ENCODE data around the gene LMBR1. TPM values are rescaled to one million over a fixed set of nuclear protein-coding genes. Genes with fewer than 3 reads are reported as not detected.

LMBR1 gene
- total RNA-seq, 2 experiments from 2014 or later = 114 to 136 TPM

DNA sequence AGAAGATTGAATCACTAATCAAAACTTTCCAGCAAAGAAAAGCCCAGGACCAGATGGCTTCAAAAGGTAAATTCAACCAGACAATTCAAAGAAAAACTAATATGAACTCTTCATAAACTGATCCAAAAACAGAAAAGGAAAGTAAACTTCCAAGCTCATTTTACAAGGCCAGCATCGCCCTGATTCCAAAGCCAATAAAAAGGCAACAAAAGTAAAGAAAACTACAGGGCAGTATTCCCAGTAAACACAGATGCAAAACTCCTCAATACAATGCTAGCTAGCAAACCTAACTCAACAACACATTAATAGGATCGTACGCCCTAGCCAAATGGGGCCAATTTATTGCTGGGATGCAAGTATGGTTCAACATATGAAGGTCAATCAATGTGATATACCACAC is 199.4 kb downstream of the LMBR1 start:
- ChIA-PET CTCF (ENCODE audit: unreplicated experiment) (no interaction called here), POLR2A (no interaction called here)
- no TSS peak for BruUV-seq (replicated peaks)

DNA sequence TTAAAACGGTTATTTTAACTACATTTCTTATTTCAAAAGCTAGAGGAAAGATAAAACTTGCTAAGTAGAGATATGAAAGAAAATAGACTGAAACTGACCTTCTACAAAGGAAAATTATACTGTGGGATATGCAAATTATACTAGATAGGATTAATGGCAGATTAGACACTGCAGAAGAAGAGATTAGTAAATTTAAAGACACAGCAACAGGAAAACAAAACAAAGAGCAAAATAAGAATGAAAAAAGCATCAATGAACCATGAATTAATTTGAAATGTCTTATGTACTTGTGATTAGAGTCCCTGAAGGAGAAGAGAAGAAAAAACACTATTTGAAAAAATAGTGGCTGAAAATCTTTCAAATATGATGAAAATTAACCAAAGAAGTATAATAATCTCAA is 200.1 kb downstream of the LMBR1 start:
- BruUV-seq (replicated peaks) = no TSS peak
- Histone ChIP-seq H2AFZ (ENCODE audit: low read length) (no peak overlapping the region), H3K9me3 (ENCODE audit: low read length) (0 out of 2 replicates have a peak, but pooled peaks cover 10% of the 10 kb centered on the region), H3K27ac (ENCODE audit: low read depth, low read length, poor library complexity, severe bottlenecking) (no peak overlapping the region), H3K4me1 (ENCODE audit: insufficient read depth, low read length, poor library complexity, severe bottlenecking) (no peaks in the 10 kb centered on the region), H3K79me2 (ENCODE audit: insufficient read depth, low read depth, low read length) (no peaks in the 10 kb centered on the region), H3K4me3 (ENCODE audit: low read depth, low read length, poor library complexity, severe bottlenecking) (no peak overlapping the region), H4K20me1 (ENCODE audit: insufficient read depth, low read length) (no peaks in the 10 kb centered on the region), H3K4me2 (ENCODE audit: low read length) (no peak overlapping the region), H3K9me2 (ENCODE audit: insufficient read depth, low read length) (no peaks in the 10 kb centered on the region), H3K36me3 (ENCODE audit: insufficient read depth, low read length) (no peaks in the 10 kb centered on the region; the same call in 1 of the 2 replicates)
- intact Hi-C loops (cut with micrococcal nuclease; ENCODE audit: unreplicated experiment) = no loop called here
- TF ChIP-seq CTCF (conservative IDR thresholded peaks at IDR 0.05; ENCODE audit: low read length) (no peak), EZH2phosphoT487 (IDR thresholded peaks at IDR 0.05; ENCODE audit: borderline replicate concordance, low read depth, low read length) (no peak)
- DNase-seq (ENCODE audit: low spot score) = no peak
- ChIA-PET CTCF (ENCODE audit: unreplicated experiment) (no interaction called here), POLR2A (no interaction called here)

More for the DNA sequence above, 199.4 kb downstream of the LMBR1 start:
- no peak overlapping the region for H2AFZ ChIP-seq (ENCODE audit: low read length)
- H3K27ac ChIP-seq (ENCODE audit: low read depth, low read length, poor library complexity, severe bottlenecking) = no peak overlapping the region
- H3K4me1 ChIP-seq (ENCODE audit: insufficient read depth, low read length, poor library complexity, severe bottlenecking) = no peaks in the 10 kb centered on the region
- H3K4me3 ChIP-seq (ENCODE audit: low read depth, low read length, poor library complexity, severe bottlenecking) = no peak overlapping the region
- peaks cover 3% of the 10 kb centered on the region for H3K36me3 ChIP-seq (ENCODE audit: insufficient read depth, low read length)
- no peak for DNase-seq (ENCODE audit: low spot score)
- no peaks in the 10 kb centered on the region for H4K20me1 ChIP-seq (ENCODE audit: insufficient read depth, low read length)
- H3K9me3 ChIP-seq (ENCODE audit: low read length) = 0 out of 2 replicates have a peak, but pooled peaks cover 10% of the 10 kb centered on the region
- H3K4me2 ChIP-seq (ENCODE audit: low read length) = no peak overlapping the region
- intact Hi-C loops (cut with micrococcal nuclease; ENCODE audit: unreplicated experiment) = no loop called here
- H3K79me2 ChIP-seq (ENCODE audit: insufficient read depth, low read depth, low read length) = no peaks in the 10 kb centered on the region
- no peak for TF ChIP-seq CTCF (conservative IDR thresholded peaks at IDR 0.05; ENCODE audit: low read length)
- TF ChIP-seq EZH2phosphoT487 (IDR thresholded peaks at IDR 0.05; ENCODE audit: borderline replicate concordance, low read depth, low read length) = no peak
- no peaks in the 10 kb centered on the region for H3K9me2 ChIP-seq (ENCODE audit: insufficient read depth, low read length)

- no peak for DNase-seq (ENCODE audit: low spot score)
- no peak for TF ChIP-seq CTCF (conservative IDR thresholded peaks at IDR 0.05; ENCODE audit: low read length)
- no peak for TF ChIP-seq EZH2phosphoT487 (IDR thresholded peaks at IDR 0.05; ENCODE audit: borderline replicate concordance, low read depth, low read length)
- Histone ChIP-seq H4K20me1 (ENCODE audit: insufficient read depth, low read length) (no peaks in the 10 kb centered on the region), H3K4me2 (ENCODE audit: low read length) (no peak overlapping the region), H3K79me2 (ENCODE audit: insufficient read depth, low read depth, low read length) (no peaks in the 10 kb centered on the region), H3K4me1 (ENCODE audit: insufficient read depth, low read length, poor library complexity, severe bottlenecking) (no peaks in the 10 kb centered on the region), H3K4me3 (ENCODE audit: low read depth, low read length, poor library complexity, severe bottlenecking) (no peak overlapping the region), H2AFZ (ENCODE audit: low read length) (no peak overlapping the region), H3K27ac (ENCODE audit: low read depth, low read length, poor library complexity, severe bottlenecking) (no peak overlapping the region), H3K36me3 (ENCODE audit: insufficient read depth, low read length) (no peaks in the 10 kb centered on the region; the same call in none of the 2 replicates), H3K9me3 (ENCODE audit: low read length) (0 out of 2 replicates have a peak, but pooled peaks cover 10% of the 10 kb centered on the region), H3K9me2 (ENCODE audit: insufficient read depth, low read length) (no peaks in the 10 kb centered on the region)
- BruUV-seq (replicated peaks) = no TSS peak
- ChIA-PET CTCF (ENCODE audit: unreplicated experiment) (no interaction called here), POLR2A (interaction anchor here (0.5 to 1.0 kb wide), 3 partner anchors 9 to 415 kb away, joined by 3 to 4 read pairs (median 3); no protein-coding TSS in a partner anchor)
- intact Hi-C loops (cut with micrococcal nuclease; ENCODE audit: unreplicated experiment) = no loop called here
Observed at GRCh38 chr7:156691764-156692163, 201.2 kb downstream of the LMBR1 start.
